GM19023 (cell line): ENCODE data around the gene SIAH3.
"Not testable (repeated sequence)": the region's sequence is repeated elsewhere in the genome, so short reads cannot be mapped to it uniquely, and the experiment has no call there.

Source experiments
- ATAC-seq: cut with Tn5 transposase; IDR thresholded peaks from one replicate; pipeline ENCODE4 v1.9.1; 2021; ENCODE audit warnings: mild to moderate bottlenecking, moderate library complexity; ENCODE audit not compliant: unreplicated experiment

The SIAH3 gene

GRCh38 chr13:45851171-45851921 is at the start of gene SIAH3:
Gene SIAH3 (minus strand): TSS chr13:45851753. CDS start chr13:45851629, 124 bp downstream.
- no peak for ATAC-seq

- no peak for ATAC-seq
Observed at GRCh38 chr13:45899406-45899805, 47.9 kb upstream of the SIAH3 start.

GRCh38 chr13:45897562-45897961 is 46.0 kb upstream of the SIAH3 start:
- ATAC-seq: no peak

GRCh38 chr13:45896285-45896684 is 44.7 kb upstream of the SIAH3 start:
- ATAC-seq: no peak

GRCh38 chr13:45895881-45896280 is 44.3 kb upstream of the SIAH3 start:
- ATAC-seq: no peak

GRCh38 chr13:45892513-45892912 is 41.0 kb upstream of the SIAH3 start:
- no peak for ATAC-seq

- ATAC-seq: no peak
Observed at GRCh38 chr13:45889590-45890243, 38.2 kb upstream of the SIAH3 start.

GRCh38 chr13:45886466-45886865 is 34.9 kb upstream of the SIAH3 start:
- ATAC-seq: no peak

- no peak for ATAC-seq
Observed at GRCh38 chr13:45885194-45885593, 33.6 kb upstream of the SIAH3 start.

- ATAC-seq: no peak
Observed at GRCh38 chr13:45882626-45883025, 31.1 kb upstream of the SIAH3 start.

- no peak for ATAC-seq
Observed at GRCh38 chr13:45881353-45881752, 29.8 kb upstream of the SIAH3 start.

- no peak for ATAC-seq
Observed at GRCh38 chr13:45880242-45880641, 28.7 kb upstream of the SIAH3 start.

- no peak for ATAC-seq
Observed at GRCh38 chr13:45879666-45880065, 28.1 kb upstream of the SIAH3 start.

- ATAC-seq: no peak
Observed at GRCh38 chr13:45878966-45879365, 27.4 kb upstream of the SIAH3 start.

- no peak for ATAC-seq
Observed at GRCh38 chr13:45876781-45877180, 25.2 kb upstream of the SIAH3 start.

GRCh38 chr13:45875951-45876350 is 24.4 kb upstream of the SIAH3 start:
- no peak for ATAC-seq

- ATAC-seq: no peak
Observed at GRCh38 chr13:45873491-45874325, 22.2 kb upstream of the SIAH3 start.

- no peak for ATAC-seq
Observed at GRCh38 chr13:45872566-45872965, 21.0 kb upstream of the SIAH3 start.

- ATAC-seq: not testable (repeated sequence)
Observed at GRCh38 chr13:45871201-45871600, 19.6 kb upstream of the SIAH3 start.

GRCh38 chr13:45870232-45870631 is 18.7 kb upstream of the SIAH3 start:
- ATAC-seq: no peak

- no peak for ATAC-seq
Observed at GRCh38 chr13:45865414-45865813, 13.9 kb upstream of the SIAH3 start.
